IPS-NIHi7 (cell line): ENCODE data around the gene APOB.

Experiments used
- DNase-seq: peaks from one replicate; pipeline ENCODE4 v3.0.0; 2012; ENCODE audit warnings: mixed read lengths; ENCODE audit errors: extremely low spot score

Gene APOB

GRCh38 chr2:21043744-21044532, at the start of gene APOB:
Gene APOB (minus strand): TSS chr2:21044073. CDS start chr2:21043945, 128 bp downstream.
- peak; percentile 57 for DNase-seq

GRCh38 chr2:21092308-21092869, 48.5 kb upstream of the APOB start:
- DNase-seq = no peak

GRCh38 chr2:21084401-21084800, 40.5 kb upstream of the APOB start:
- DNase-seq = no peak

GRCh38 chr2:21083482-21083881, 39.6 kb upstream of the APOB start:
- no peak for DNase-seq

- DNase-seq = no peak
These were observed 34.4 kb upstream of the APOB start for GRCh38 chr2:21078296-21078695.

- DNase-seq = no peak
These were observed 28.8 kb upstream of the APOB start for GRCh38 chr2:21072477-21073242.

GRCh38 chr2:21070341-21071257, 26.7 kb upstream of the APOB start:
- no peak for DNase-seq

- no peak for DNase-seq
These were observed 26.0 kb upstream of the APOB start for GRCh38 chr2:21069746-21070340.

GRCh38 chr2:21067859-21068537, 24.1 kb upstream of the APOB start:
- peak; percentile 19 for DNase-seq

- no peak for DNase-seq
These were observed 23.3 kb upstream of the APOB start for GRCh38 chr2:21067125-21067524.

GRCh38 chr2:21059885-21060610, 16.2 kb upstream of the APOB start:
- no peak for DNase-seq

- no peak for DNase-seq
These were observed 13.2 kb upstream of the APOB start for GRCh38 chr2:21057097-21057496.

GRCh38 chr2:21055879-21056790, 12.3 kb upstream of the APOB start:
- DNase-seq = no peak

GRCh38 chr2:21055451-21055850, 11.6 kb upstream of the APOB start:
- no peak for DNase-seq

- DNase-seq = no peak
These were observed 10.1 kb upstream of the APOB start for GRCh38 chr2:21054011-21054410.

GRCh38 chr2:21052044-21052443, 8.2 kb upstream of the APOB start:
- peak; percentile 27 for DNase-seq

- no peak for DNase-seq
These were observed 6.3 kb upstream of the APOB start for GRCh38 chr2:21050164-21050563.

- peak; percentile 15 for DNase-seq
These were observed 3.5 kb upstream of the APOB start for GRCh38 chr2:21047141-21048009.
